K562 (cell line): ENCODE results near the gene GPR108. TPM values are rescaled to one million over a fixed set of nuclear protein-coding genes. Genes with fewer than 3 reads are reported as not detected.

Source experiments
- CCAR2 ChIP-seq: fragments of 200-400 bp; formaldehyde crosslinking; IDR thresholded peaks from 2 replicates; pipeline ENCODE4 v1.6.1; 2017; ENCODE audit warnings: mild to moderate bottlenecking, low read depth, low read length
- CEBPG ChIP-seq, 3 experiments: fragments of 200-800 bp in 1 of 3; sonication (Bioruptor generic) in 1 of 3; sonication (generic) in 1 of 3; formaldehyde crosslinking in 1 of 3; IDR thresholded peaks in 2 of 3; conservative IDR thresholded peaks in 1 of 3; 2 replicates each; pipeline versions ENCODE4 v1.6.1 to v1.8.0; 2016 to 2022; ENCODE audit warnings: missing compliant biosample characterization in 2 of 3, missing genetic modification characterization in 2 of 3, mild to moderate bottlenecking in 1 of 3, missing genetic modification reagents in 1 of 3
- GABPB1 ChIP-seq: sonication (generic); formaldehyde crosslinking; IDR thresholded peaks from 2 replicates; pipeline ENCODE4 v1.8.0; 2022; ENCODE audit warnings: mild to moderate bottlenecking, missing genetic modification reagents
- GTF2E2 ChIP-seq: fragments of 200-800 bp; sonication (Bioruptor generic); IDR thresholded peaks from 2 replicates; pipeline ENCODE4 v1.6.1; 2016; ENCODE audit warnings: missing genetic modification characterization, missing compliant biosample characterization
- HMGN3 ChIP-seq: IDR thresholded peaks from 2 replicates; pipeline ENCODE4 v1.6.1; 2011; ENCODE audit warnings: borderline replicate concordance, low read depth, mild to moderate bottlenecking, mixed read lengths, low read length; ENCODE audit not compliant: insufficient read length; ENCODE audit errors: extremely low read depth
- L3MBTL2 ChIP-seq: fragments of 450-650 bp; IDR thresholded peaks from 2 replicates; pipeline ENCODE4 v1.6.1; 2016; ENCODE audit warnings: mild to moderate bottlenecking, moderate library complexity
- LCOR ChIP-seq: sonication (generic); formaldehyde crosslinking; IDR thresholded peaks from 2 replicates; pipeline ENCODE4 v1.8.0; 2022; ENCODE audit warnings: mild to moderate bottlenecking, missing genetic modification reagents
- RCOR1 ChIP-seq, 2 experiments: IDR thresholded peaks; 2 replicates each; pipeline ENCODE4 v1.6.1; 2012; ENCODE audit warnings: low read depth in 2 of 2, low read length in 2 of 2, borderline replicate concordance in 1 of 2, improper control_type of control experiment in 1 of 2
- TCF3 ChIP-seq: sonication (generic); formaldehyde crosslinking; IDR thresholded peaks from 2 replicates; pipeline ENCODE4 v1.4.0; 2020; ENCODE audit warnings: mild to moderate bottlenecking, missing genetic modification reagents
- ZNF232 ChIP-seq: sonication (generic); formaldehyde crosslinking; IDR thresholded peaks from 2 replicates; pipeline ENCODE4 v1.8.0; 2022; ENCODE audit warnings: mild to moderate bottlenecking, missing genetic modification reagents
- ZNF41 ChIP-seq: fragments of 250-450 bp; sonication (Bioruptor Pico); conservative IDR thresholded peaks from 2 replicates; pipeline ENCODE4 v1.4.0; 2020; ENCODE audit warnings: mild to moderate bottlenecking
- polyA plus RNA-seq, 8 experiments: library from polyadenylated mRNA; depleted of rRNA in 4 of 8; stranded (reverse) in 5 of 8; unstranded in 3 of 8; fragments of >200 nt; fragmentation: Nextera tagmentation in 2 of 8; fragmentation: Illumina TruSeq in 1 of 8; extraction: Ambion mirVana in 2 of 8; extraction: Trizol in 1 of 8; gene quantifications; 2 replicates each; pipeline versions ENCODE4 v1.2.1 to v1.2.3, GENCODE V29; 2011 to 2014; ENCODE audit warnings: inconsistent platforms in 1 of 8, missing spikeins in 1 of 8
- total RNA-seq, 7 experiments: library from RNA; depleted of rRNA in 6 of 7; stranded (reverse); fragments of >200 nt in 6 of 7; fragmentation: Illumina TruSeq in 2 of 7; extraction: Trizol in 2 of 7; gene quantifications; 2 replicates each; pipeline versions ENCODE4 v1.2.1 to v1.2.3, GENCODE V29; 2011 to 2021; ENCODE audit warnings: low replicate concordance in 1 of 7
- TF ChIP-seq, protein P1 (sequence below): fragments of 450-650 bp; IDR thresholded peaks from 2 replicates; pipeline ENCODE4 v1.6.1; 2016; ENCODE audit warnings: mild to moderate bottlenecking
- TF ChIP-seq, protein P2 (sequence below): fragments of 450-650 bp; formaldehyde crosslinking; IDR thresholded peaks from 2 replicates; pipeline ENCODE4 v1.4.0; 2020; ENCODE audit warnings: mild to moderate bottlenecking, moderate library complexity
- TF ChIP-seq, protein P3 (sequence below), 2 experiments: fragments of 450-650 bp in 1 of 2; sonication (generic) in 1 of 2; formaldehyde crosslinking in 1 of 2; IDR thresholded peaks in 1 of 2; conservative IDR thresholded peaks in 1 of 2; 2 replicates each; pipeline versions ENCODE4 v1.6.1 to v1.8.1; 2016 to 2023; ENCODE audit warnings: mild to moderate bottlenecking in 2 of 2, moderate library complexity in 2 of 2, inconsistent platforms in 1 of 2, missing genetic modification reagents in 1 of 2
- TF ChIP-seq, protein P4 (sequence below): fragments of 250-450 bp; sonication (Bioruptor Pico); IDR thresholded peaks from 2 replicates; pipeline ENCODE4 v1.8.0; 2021; ENCODE audit warnings: moderate library complexity, mild to moderate bottlenecking, inconsistent platforms
- TF ChIP-seq, protein P5 (sequence below): fragments of 450-650 bp; IDR thresholded peaks from 2 replicates; pipeline ENCODE4 v1.6.1; 2016; ENCODE audit warnings: borderline replicate concordance
- TF ChIP-seq, protein P6 (sequence below): fragments of 450-650 bp; formaldehyde crosslinking; IDR thresholded peaks from 2 replicates; pipeline ENCODE4 v1.4.0; 2020; ENCODE audit warnings: mild to moderate bottlenecking

GPR108 gene
- total and polyA plus RNA-seq, 9 of the 15 experiments (the other 6 are each of a cell fraction or from before 2014, with no cell fraction given), result 2.4 to 33.2 (median 24.4) TPM

DNA sequence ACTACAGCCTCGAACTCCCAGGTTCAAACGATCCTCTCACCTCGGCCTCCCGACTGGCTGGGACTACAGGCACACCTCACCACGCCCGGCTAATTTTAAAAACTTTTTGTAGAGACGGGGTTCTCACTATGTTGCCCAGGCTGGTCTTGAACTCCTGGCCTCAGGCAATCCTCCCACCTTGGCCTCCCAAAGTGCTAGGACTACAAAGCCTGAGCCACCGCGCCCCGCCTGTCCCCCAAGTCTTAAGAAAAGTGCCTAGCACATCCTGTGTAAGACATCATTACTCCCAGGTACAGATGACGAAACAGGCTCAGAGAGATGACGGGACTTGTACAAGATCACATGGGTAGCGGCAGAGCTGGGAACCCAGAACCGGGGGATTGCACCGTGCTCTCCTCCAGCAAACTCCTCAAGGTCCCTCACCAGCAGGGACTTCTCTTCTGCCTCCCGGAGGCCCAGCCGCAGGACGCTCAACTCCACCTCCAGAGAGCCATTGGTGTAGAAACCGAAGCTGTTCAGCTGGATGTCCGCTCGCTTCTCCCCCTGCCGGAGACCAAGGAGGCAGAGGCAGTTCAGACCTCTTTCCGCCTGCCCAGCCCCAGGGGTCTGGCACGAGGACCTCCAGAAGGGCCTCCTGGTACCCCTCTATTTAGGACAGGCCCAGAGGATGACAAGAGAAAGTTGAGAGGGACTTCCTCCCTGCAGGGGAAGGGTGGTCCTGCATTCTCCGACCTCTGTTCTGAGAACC is 1.0 kb downstream of the GPR108 start (continued):
- TF ChIP-seq ZNF232 (peak; percentile 19; the same call in 1 of the 2 replicates), TCF3 (CRISPR knock-in tag) (no peak), CCAR2 (no peak), CEBPG (CRISPR knock-in tag; IDR thresholded peaks at IDR 0.05) (peak; percentile 72), CEBPG (tag; conservative IDR thresholded peaks at IDR 0.05 in 1 of 2, IDR thresholded peaks at IDR 0.05 in 1 of 2) (peak; percentile 52 to 78; a peak in 3 of 4 replicates), GABPB1 (CRISPR knock-in tag) (peak; percentile 51), RCOR1 (IDR thresholded peaks at IDR 0.05; ENCODE audit: borderline replicate concordance in 1 of 2, low read depth in 2 of 2, low read length in 2 of 2) (peak in 1 of 2 experiments; percentile 50; a peak in 1 of 4 replicates), LCOR (CRISPR knock-in tag) (no peak), GTF2E2 (0 out of 2 replicates have a peak, but pooled peaks have one; percentile 17), L3MBTL2 (peak; percentile 79), ZNF41 (no peak), HMGN3 (no peak)
- TF ChIP-seq, protein P1, sequence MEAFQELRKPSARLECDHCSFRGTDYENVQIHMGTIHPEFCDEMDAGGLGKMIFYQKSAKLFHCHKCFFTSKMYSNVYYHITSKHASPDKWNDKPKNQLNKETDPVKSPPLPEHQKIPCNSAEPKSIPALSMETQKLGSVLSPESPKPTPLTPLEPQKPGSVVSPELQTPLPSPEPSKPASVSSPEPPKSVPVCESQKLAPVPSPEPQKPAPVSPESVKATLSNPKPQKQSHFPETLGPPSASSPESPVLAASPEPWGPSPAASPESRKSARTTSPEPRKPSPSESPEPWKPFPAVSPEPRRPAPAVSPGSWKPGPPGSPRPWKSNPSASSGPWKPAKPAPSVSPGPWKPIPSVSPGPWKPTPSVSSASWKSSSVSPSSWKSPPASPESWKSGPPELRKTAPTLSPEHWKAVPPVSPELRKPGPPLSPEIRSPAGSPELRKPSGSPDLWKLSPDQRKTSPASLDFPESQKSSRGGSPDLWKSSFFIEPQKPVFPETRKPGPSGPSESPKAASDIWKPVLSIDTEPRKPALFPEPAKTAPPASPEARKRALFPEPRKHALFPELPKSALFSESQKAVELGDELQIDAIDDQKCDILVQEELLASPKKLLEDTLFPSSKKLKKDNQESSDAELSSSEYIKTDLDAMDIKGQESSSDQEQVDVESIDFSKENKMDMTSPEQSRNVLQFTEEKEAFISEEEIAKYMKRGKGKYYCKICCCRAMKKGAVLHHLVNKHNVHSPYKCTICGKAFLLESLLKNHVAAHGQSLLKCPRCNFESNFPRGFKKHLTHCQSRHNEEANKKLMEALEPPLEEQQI, result no peak
- TF ChIP-seq, protein P2, sequence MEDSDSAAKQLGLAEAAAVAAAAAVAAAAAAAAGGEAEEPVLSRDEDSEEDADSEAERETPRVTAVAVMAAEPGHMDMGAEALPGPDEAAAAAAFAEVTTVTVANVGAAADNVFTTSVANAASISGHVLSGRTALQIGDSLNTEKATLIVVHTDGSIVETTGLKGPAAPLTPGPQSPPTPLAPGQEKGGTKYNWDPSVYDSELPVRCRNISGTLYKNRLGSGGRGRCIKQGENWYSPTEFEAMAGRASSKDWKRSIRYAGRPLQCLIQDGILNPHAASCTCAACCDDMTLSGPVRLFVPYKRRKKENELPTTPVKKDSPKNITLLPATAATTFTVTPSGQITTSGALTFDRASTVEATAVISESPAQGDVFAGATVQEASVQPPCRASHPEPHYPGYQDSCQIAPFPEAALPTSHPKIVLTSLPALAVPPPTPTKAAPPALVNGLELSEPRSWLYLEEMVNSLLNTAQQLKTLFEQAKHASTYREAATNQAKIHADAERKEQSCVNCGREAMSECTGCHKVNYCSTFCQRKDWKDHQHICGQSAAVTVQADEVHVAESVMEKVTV (CRISPR knock-in tag), result peak; percentile 47; the same call in 1 of the 2 replicates
- TF ChIP-seq, protein P3, sequence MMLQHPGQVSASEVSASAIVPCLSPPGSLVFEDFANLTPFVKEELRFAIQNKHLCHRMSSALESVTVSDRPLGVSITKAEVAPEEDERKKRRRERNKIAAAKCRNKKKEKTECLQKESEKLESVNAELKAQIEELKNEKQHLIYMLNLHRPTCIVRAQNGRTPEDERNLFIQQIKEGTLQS (IDR thresholded peaks at IDR 0.05), result peak; percentile 91
- TF ChIP-seq, protein P3 (CRISPR knock-in tag; conservative IDR thresholded peaks at IDR 0.05), result no peak
- TF ChIP-seq, protein P4, sequence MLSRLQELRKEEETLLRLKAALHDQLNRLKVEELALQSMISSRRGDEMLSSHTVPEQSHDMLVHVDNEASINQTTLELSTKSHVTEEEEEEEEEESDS, result no peak
- TF ChIP-seq, protein P5, sequence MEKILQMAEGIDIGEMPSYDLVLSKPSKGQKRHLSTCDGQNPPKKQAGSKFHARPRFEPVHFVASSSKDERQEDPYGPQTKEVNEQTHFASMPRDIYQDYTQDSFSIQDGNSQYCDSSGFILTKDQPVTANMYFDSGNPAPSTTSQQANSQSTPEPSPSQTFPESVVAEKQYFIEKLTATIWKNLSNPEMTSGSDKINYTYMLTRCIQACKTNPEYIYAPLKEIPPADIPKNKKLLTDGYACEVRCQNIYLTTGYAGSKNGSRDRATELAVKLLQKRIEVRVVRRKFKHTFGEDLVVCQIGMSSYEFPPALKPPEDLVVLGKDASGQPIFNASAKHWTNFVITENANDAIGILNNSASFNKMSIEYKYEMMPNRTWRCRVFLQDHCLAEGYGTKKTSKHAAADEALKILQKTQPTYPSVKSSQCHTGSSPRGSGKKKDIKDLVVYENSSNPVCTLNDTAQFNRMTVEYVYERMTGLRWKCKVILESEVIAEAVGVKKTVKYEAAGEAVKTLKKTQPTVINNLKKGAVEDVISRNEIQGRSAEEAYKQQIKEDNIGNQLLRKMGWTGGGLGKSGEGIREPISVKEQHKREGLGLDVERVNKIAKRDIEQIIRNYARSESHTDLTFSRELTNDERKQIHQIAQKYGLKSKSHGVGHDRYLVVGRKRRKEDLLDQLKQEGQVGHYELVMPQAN, result peak; percentile 68; the same call in 1 of the 2 replicates
- TF ChIP-seq, protein P6, sequence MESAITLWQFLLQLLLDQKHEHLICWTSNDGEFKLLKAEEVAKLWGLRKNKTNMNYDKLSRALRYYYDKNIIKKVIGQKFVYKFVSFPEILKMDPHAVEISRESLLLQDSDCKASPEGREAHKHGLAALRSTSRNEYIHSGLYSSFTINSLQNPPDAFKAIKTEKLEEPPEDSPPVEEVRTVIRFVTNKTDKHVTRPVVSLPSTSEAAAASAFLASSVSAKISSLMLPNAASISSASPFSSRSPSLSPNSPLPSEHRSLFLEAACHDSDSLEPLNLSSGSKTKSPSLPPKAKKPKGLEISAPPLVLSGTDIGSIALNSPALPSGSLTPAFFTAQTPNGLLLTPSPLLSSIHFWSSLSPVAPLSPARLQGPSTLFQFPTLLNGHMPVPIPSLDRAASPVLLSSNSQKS (CRISPR knock-in tag), result no peak
